GM10266 (cell line): ENCODE results near the gene THAP6.
"Not testable (repeated sequence)": the region's sequence is repeated elsewhere in the genome, so short reads cannot be mapped to it uniquely, and the experiment has no call there.

ENCODE experiments used
- DNase-seq: peaks from one replicate; pipeline ENCODE4 v3.0.0; 2012; ENCODE audit errors: extremely low spot score
- TF ChIP-seq, protein P1 (sequence below): IDR thresholded peaks from 2 replicates; pipeline ENCODE4 v1.5.1; 2012; ENCODE audit warnings: mild to moderate bottlenecking, low read depth; ENCODE audit not compliant: control insufficient read depth, insufficient read depth; ENCODE audit errors: missing control alignments

THAP6 gene

DNA sequence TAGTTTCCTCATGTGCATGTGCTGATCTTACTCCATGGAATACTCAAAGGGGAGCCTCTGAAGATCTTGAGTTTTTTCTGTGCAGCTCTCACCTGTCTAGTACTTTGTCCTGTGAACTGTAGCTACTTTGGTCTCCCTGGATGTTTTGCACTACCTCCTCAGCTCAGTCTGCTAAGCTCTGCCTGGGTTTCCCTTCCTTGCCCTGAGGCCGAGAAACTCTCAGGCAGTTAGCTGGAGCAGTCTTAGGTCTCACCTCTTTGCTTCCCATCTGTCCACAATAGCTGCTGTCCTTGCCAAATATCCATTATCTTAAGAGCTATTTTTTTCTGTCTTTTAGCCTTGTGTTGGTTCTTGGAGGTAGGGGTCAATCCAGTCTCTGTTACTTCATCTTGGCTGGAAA lies 11.6 kb downstream of the THAP6 start:
- TF ChIP-seq, protein P1, sequence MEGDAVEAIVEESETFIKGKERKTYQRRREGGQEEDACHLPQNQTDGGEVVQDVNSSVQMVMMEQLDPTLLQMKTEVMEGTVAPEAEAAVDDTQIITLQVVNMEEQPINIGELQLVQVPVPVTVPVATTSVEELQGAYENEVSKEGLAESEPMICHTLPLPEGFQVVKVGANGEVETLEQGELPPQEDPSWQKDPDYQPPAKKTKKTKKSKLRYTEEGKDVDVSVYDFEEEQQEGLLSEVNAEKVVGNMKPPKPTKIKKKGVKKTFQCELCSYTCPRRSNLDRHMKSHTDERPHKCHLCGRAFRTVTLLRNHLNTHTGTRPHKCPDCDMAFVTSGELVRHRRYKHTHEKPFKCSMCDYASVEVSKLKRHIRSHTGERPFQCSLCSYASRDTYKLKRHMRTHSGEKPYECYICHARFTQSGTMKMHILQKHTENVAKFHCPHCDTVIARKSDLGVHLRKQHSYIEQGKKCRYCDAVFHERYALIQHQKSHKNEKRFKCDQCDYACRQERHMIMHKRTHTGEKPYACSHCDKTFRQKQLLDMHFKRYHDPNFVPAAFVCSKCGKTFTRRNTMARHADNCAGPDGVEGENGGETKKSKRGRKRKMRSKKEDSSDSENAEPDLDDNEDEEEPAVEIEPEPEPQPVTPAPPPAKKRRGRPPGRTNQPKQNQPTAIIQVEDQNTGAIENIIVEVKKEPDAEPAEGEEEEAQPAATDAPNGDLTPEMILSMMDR, result no peak

DNA sequence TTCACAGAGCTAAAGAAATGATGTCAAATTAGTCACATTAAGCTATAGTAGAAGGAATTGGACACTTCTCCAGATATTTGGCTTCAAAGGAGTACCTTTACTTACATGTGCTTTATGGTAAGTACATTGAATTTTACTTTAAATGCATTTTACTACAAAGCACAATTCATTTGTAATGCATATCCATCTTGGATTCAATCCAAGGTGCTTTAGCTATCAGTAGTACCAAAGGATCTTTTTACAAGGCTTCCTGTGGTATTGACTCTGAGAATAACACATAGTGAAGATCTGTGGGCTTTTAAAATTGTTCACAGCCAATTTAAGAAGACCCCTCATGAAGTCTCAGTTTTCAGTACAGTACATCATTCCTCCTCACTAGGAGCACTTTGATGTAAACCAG lies 13.2 kb downstream of the THAP6 start:
- DNase-seq, result no peak
- TF ChIP-seq, protein P1, result no peak

More for the DNA sequence above, 11.6 kb downstream of the THAP6 start:
- no peak for DNase-seq

DNA sequence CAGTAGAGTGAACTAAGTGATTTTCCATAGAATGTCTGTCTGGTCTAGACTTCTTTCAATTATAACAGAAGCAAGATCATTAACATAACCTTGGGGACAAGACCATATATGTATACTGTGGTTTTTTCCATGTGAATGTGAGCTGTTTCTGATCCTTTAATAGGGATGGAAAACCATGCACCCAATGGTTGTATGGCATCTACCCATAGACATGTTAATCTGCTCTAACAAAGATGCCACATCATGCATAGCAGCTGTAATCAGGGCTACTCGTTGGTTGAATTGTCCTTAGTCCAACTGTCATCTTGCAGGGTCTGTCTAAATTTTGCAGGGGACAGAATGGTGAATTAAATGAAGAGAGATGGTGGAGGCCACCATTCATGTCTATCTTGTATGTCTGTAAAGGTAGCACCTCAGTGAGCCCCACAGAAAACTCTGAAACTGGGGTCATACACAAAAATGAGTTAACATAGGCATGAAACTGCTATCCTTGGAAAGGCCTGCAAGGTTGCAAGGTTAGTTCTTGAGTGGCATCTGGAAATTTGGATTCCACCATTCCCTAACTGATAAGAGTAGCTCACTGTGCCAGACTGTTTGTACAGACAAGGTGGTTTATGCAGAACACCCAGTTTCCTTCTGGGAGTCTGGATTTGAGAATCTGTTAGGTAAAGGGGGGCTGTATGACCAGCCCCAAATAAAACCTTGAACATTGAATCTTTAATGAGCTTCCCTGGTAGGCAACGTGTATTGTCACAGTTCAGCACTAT lies 16.5 kb downstream of the THAP6 start:
- TF ChIP-seq, protein P1, result no peak
- no peak for DNase-seq

DNA sequence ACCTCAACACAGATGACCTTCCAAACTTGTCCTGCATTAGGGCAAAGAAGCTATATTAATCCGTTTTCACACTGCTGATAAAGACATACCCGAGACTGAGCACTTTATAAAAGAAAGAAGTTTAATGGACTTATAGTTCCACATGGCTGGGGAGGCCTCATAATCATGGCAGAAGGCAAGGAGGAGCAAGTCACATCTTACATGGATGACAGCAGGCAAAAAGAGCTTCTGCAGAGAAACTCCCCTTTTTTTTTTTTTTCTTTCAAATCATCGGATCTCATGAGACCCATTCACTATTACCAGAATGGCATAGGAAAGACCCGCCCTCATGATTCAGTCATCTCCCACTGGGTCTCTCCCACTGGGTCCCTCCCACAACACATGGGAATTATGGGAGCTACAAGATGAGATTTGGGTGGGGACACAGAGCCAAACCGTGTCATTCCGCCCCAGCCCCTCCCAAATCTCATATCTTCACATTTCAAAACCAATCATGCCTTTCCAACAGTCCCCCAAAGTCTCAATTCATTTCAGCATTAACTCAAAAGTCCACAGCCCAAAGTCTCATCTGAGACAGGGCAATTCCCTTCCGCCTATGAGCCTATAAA lies 17.4 kb downstream of the THAP6 start:
- not testable (repeated sequence) for DNase-seq

DNA sequence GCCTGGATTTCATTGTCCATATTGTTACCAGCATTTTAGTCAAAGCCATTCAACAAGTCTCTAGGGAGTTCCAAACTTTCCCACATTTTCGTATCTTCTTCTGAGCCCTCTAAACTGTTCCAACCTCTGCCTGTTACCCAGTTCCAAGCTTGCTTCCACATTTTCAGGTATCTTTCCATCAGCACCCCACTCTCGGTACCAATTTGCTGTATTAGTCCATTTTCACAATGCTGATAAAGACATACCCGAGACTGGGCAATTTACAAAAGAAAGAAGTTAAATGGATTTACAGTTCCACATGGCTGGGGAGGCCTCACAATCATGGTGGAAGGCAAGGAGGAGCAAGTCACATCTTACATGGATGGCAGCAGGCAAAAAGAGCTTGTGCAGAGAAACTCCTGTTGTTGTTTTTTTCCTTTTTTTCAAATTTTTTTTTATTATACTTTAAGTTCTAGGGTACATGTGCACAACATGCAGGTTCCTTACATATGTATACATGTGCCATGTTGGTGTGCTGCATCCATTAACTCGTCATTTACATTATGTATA lies 19.1 kb downstream of the THAP6 start:
- not testable (repeated sequence) for DNase-seq

DNA sequence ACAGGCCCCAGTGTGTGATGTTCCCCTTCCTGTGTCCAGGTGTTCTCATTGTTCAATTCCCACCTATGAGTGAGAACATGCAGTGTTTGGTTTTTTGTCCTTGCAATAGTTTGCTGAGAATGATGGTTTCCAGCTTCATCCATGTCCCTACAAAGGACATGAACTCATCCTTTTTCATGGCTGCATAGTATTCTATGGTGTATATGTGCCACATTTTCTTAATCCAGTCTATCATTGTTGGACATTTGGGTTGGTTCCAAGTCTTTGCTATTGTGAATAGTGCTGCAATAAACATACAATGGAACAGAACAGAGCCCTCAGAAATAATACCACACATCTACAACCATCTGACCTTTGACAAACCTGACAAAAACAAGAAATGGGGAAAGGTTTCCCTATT lies 19.7 kb downstream of the THAP6 start:
- DNase-seq, result not testable (repeated sequence)

DNA sequence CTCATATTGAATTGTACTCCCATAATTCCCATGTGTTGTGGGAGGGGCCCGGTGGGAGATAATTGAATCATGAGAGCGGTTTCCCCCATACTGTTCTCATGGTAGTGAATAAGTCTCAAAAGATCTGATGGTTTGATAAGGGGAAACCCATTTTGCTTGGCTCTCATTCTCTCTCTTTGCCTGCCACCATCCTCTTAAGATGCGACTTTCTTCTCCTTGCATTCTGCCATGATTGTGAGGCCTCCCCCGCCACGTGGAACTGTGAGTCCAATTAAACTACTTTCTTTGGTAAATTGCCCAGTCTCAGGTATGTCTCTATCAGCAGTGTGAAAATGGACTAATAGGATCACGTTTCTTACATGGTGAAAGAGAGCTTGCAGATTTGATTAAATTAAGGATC lies 23.0 kb downstream of the THAP6 start:
- DNase-seq, result not testable (repeated sequence)

DNA sequence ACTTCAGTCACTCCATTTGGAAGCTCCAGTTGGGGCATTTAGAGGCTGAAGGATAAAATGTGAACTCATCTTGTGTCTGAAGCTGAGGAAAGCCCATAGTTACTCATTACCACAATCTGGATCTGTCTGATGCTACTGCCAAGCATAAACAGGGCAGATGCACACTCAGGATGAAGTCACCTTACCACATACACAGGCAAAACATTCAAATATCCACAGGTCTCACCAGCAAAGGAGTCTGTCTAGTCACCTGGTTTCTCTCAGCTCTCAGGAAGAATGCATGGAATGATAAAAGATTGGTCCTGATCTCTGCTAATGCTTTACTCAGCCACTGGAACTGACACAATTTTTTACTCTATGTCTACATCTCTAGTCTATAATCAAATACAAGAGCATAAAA lies 28.6 kb downstream of the THAP6 start:
- TF ChIP-seq, protein P1, result no peak

DNA sequence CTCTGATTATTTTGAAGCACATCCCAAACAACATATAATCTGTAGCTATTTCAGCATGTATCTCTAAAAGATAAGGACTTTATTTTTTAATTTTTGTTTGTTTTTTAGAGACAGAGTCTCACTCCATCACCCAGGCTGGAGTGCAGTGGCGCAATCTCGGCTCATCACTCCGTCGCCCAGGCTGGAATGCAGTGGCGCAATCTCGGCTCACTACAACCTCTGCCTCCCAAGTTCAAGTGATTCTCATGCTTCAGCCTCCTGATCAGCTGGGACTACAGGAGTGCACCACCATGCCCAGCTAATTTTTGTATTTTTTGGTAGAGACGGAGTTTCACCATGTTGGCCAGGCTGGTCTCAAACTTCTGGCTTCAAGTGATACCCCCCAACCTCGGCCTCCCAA lies 29.9 kb downstream of the THAP6 start:
- not testable (repeated sequence) for DNase-seq

More for the DNA sequence above, 28.6 kb downstream of the THAP6 start:
- DNase-seq, result no peak

DNA sequence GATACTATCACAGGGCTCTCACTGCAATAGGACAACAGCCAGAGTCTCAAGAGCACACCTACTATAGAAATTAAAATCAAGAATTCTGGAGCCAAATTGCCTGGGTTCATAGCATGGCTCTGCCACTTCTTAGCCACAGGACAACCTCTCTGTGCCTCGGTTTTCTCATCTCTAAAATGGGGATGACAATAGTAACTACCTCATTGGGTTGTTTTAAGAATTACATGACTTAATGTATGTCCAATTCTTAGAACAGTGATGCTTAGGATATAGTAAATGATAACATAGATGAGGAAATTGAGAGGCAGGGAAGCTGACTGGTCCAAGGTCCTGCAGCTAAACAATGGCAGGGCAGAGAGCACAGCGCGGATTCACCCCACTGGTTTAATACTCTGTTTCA lies 30.6 kb downstream of the THAP6 start:
- TF ChIP-seq, protein P1, result no peak
- DNase-seq, result no peak
